HG02759 (cell line): ENCODE measurements around the gene MYH14.

Source experiments
- ATAC-seq: cut with Tn5 transposase; IDR thresholded peaks from one replicate; pipeline ENCODE4 v1.9.1; 2021; ENCODE audit warnings: mild to moderate bottlenecking, moderate library complexity; ENCODE audit not compliant: unreplicated experiment

The MYH14 gene

GRCh38 chr19:50192463-50193211, 10.8 kb upstream of the MYH14 start:
- ATAC-seq = no peak

DNA sequence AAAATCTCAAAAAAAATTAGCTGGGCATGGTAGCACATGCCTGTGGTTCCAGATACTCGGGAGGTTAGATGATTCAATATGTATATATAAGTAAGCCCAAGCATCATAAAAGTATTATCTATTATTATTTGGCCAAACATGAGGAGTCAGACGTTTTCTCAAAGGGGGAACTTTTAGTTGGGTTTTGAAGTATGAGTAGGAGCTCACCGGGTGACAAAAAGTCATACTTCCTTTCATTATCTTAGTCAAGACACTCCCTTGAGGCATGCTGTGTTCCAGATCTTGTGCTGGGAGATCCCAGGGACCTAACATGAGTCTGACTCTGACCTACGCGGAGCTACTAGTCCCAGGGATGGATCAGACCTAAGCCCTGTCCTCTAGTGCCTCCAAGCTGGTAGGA, 8.2 kb upstream of the MYH14 start:
- no peak for ATAC-seq

- no peak for ATAC-seq
These were observed 7.0 kb upstream of the MYH14 start for GRCh38 chr19:50196322-50196932.

DNA sequence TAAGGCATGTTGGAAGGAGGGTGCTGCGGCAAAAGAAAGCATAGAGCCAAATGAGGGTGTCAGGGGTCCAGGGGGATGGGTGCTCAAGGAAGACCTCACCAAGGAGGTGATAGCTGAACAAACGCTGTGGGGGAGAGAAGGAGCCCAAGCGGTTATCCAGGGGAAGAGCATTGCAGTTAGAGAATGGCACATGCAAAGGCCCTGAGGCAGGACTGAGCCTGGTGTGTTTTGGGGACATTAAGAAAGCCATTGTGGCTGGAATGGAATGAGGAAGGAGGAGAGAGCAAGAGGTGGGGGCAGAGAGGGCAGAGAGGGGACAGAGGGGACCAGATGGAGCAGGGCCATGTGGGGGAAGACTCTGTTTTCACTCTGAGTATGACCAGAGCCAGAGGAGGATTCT, 6.1 kb upstream of the MYH14 start:
- ATAC-seq = no peak

GRCh38 chr19:50198431-50199258, 4.8 kb upstream of the MYH14 start:
- no peak for ATAC-seq

- ATAC-seq = no peak
These were observed 4.2 kb upstream of the MYH14 start for GRCh38 chr19:50199259-50199555.

GRCh38 chr19:50202386-50202785, 1.0 kb upstream of the MYH14 start:
- ATAC-seq = no peak

DNA sequence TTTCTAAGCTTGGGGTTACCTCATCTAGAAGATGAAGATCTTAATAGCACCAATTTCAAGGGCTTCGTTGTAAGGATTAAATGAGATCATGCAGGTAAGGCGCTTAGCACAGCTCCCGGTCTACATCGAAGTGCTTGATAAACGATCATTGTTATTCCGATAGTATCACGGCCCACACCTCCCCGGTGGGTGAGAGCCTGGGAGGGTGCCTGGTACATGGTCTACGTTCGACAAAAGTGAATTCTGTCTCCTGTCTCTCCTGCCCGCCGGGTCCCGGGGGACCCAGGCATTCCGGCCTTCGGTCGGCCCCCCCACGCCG, 501 bp upstream of the MYH14 start:
- ATAC-seq = no peak

GRCh38 chr19:50204081-50204428, 633 bp downstream of the MYH14 start:
- no peak for ATAC-seq

DNA sequence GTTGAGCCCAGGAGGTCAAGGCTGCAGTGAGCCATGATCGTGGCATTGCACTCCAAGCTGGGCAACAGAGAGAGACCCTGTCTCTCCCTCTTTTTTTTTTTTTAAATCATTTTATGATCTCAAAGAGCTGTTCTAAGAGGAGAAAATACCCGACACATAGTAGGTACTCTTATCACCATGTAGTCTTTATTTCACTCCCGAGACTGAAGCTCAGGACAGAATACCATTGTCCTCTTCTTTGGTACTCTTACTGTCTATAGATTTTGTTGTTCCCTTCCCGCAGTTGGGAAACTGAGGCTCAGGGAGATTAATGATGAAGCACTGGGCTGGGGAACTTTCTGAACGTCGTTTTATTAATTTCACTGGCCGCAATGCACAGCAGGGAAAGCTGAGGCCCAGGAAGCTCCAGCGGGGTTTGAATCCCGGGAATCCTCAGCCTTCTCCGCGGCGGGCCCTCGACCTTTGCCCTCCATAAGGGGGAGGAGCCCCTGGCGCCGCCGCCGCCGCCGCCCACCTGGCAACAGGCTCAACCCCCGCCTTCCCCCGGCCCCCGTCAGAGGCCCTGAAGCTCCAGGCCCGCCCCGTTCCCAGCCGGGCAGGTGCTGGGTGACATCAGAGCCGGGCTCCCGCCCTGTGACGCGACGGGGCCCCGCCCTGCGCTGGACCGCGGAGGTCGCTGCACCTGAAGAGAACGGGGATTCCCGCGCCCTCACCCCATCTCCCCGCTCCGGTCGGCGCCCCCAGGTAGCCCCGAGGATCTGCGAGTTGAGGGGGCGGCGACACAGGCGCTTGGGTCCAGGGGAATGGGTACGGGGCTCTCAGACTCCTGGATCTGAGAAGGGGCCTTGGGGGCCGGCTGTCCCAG, 1.6 kb downstream of the MYH14 start:
- ATAC-seq = no peak

- no peak for ATAC-seq
These were observed 2.3 kb downstream of the MYH14 start for GRCh38 chr19:50205681-50206138.

DNA sequence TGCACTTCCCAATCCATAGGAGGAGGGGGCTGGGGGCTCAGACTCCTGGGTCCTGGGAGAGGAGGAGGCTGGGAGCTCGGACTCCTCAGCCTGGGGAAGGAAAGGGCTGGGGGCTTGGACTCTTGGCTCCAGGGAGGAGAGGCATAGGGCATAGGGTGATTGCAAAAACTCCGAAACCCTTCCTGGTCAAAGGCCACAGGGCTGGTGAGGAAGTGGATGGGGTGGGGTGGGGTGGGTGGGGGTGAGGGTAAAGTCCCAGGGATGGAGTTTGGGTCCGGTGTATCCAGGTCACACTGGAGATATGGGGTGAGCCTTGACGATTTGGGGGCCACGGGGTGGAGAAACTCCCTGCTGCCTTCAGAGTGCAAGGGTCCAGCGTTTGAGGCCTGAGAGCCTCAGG, 2.8 kb downstream of the MYH14 start:
- no peak for ATAC-seq

DNA sequence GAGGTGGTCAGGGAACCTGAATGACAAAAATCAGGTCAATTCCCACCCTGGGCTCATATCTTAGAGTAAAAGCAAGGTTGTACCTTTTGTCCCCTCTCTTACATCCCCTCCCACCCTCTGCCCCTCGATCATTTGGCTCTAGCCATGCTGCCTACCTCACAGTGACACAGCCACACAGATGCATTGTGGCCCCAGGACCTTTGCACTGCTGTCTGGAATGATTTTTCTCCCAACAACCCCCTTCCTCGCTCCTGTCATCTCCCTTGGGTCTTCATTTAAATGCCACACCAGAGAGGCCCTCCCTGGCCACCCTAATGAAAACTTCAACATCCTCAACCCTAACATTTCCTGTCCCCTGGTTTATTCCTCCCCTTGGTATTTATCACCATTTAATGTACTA, 4.3 kb downstream of the MYH14 start:
- no peak for ATAC-seq

DNA sequence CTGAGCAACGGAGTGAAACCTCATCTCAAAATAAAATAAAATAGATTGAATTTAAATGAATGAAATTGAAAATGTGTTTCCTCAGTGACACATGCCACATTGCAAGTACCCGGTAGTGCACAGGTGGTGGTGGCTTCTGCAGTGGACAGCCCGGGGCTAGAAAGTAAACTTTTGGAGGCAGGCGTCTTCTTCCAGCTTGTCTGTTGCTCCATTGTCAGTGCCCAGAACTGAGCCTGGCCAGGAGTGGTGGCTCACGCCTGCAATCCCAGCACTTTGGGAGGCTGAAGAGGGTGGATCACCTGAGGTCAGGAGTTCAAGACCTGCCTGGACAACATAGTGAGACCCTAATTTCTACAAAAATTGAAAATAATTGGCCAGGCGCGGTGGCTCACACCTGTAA, 5.7 kb downstream of the MYH14 start:
- ATAC-seq = no peak

DNA sequence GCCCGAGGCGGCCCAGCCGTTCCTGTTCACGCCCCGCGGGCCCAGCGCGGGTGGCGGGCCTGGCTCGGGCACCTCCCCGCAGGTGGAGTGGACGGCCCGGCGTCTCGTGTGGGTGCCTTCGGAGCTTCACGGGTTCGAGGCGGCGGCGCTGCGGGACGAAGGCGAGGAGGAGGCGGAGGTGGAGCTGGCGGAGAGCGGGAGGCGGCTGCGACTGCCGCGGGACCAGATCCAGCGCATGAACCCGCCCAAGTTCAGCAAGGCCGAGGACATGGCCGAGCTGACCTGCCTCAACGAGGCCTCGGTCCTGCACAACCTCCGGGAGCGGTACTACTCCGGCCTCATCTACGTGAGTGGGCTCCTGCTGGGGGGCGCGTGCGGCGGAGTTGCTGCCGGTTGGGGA, 7.0 kb downstream of the MYH14 start:
- no peak for ATAC-seq

DNA sequence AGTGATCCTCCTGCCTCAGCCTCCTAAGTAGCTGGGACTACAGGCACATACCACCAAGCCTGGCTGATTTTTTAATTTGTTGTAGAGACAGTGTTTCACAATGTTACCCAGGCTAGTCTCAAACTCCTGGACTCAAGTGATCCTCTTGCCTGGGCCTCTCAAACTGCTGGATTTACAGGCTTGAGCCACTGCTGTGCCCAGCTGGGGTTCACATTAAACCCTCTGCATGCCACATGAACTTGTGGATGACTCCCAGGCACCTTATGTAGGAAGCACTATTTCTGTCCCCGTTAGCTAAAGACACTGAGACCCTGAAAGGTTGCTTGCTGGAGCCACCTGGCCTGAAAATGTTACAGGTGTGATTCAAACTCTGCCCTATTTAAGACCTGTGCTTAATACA, 10.5 kb downstream of the MYH14 start:
- ATAC-seq = no peak

DNA sequence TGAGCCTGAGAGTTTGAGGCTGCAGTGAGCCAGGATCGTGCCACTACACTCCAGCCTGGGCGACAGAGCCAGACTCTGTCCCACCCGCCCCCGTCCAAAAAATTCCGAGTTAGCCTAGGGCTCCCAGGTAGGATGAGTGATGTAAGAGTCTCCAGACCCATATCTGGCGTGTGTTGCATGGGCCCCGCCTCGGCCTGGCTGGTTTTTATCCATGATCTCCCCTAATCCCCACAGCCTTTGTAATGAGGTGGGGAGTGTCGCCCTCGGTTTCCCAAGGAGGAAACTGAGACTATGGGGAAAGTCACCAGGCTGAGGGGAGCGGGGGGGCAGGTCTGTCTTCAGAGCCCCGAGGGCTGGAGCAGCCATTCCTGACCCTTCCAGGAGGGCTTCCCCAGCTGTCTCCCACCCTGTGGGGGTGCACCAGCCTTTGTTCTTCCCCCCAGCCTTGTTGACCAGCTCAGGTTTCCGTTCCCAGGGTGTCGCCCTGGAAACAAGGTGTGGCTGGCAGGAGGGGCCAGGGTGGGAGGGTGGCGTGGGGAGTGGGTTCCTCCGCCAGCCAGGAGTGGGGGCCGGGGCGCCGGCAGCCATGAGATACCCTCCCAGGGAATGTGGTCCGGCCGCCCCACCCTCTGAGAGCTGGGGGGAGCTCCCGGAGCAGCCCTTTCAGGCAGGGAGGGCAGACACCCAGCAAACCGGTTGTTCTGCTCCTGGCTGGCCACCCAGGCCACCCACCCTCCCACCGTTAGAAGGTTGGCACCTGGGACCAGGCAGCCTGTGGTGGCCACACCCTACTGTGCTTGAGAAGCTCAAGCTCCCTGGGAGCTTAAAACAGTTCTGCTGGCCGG, 11.5 kb downstream of the MYH14 start:
- no peak for ATAC-seq

DNA sequence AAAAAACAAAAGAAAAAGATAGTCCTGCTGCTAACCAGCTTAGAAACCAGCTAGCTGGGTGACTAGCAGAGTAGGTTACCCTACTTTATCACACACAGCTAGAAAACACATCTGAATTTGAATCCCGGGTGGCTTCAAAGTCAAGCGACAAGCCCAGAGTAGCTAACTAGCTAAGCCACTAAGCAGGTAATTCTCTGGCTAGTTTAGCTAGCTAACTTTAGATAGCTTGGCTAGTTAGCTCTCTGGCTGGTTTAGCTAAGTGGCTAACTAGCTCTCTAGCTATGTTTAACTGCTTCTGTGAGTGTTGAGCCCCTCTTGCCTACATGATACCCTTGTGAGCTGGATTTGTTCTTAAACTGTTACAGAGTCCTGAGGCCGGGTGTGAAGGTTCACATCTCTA, 12.4 kb downstream of the MYH14 start:
- no peak for ATAC-seq

GRCh38 chr19:50221087-50221486, 17.7 kb downstream of the MYH14 start:
- ATAC-seq = no peak

- no peak for ATAC-seq
These were observed 19.4 kb downstream of the MYH14 start for GRCh38 chr19:50222691-50223438.
